ENCODE measurements around the gene CLOCK. TPM values are rescaled to one million over a fixed set of nuclear protein-coding genes. Genes with fewer than 3 reads are reported as not detected.
A peak's percentile ranks its signal among the peaks of the same experiment; 100 is the strongest.

CLOCK gene
- total and polyA plus RNA-seq, 2 of the 13 experiments (the other 11 are each of a cell fraction or from before 2014, with no cell fraction given): 8.8 to 13.5 TPM

GRCh38 chr4:55545641-55546505 is 836 bp downstream of the CLOCK start (continued):
- TF ChIP-seq ADNP (CRISPR knock-in tag; IDR thresholded peaks at IDR 0.05) (no peak), FOXK2 (IDR thresholded peaks at IDR 0.05) (no peak), ZNF431 (CRISPR knock-in tag; IDR thresholded peaks at IDR 0.05; ENCODE audit: borderline replicate concordance, low read depth) (0 out of 2 replicates have a peak, but pooled peaks have one; percentile 51), MIER2 (CRISPR knock-in tag; IDR thresholded peaks at IDR 0.05) (no peak), ZMYM4 (CRISPR knock-in tag; IDR thresholded peaks at IDR 0.05) (peak; percentile 88), TFAP4 (IDR thresholded peaks at IDR 0.05; ENCODE audit: borderline replicate concordance, low read depth) (peak; percentile 15; the same call in 1 of the 2 replicates), TARDBP (CRISPR knock-in tag; IDR thresholded peaks at IDR 0.05) (0 out of 2 replicates have a peak, but pooled peaks have one; percentile 44), ZBTB44 (CRISPR knock-in tag; IDR thresholded peaks at IDR 0.05) (no peak), PHF8 (CRISPR knock-in tag; IDR thresholded peaks at IDR 0.05) (peak; percentile 75), ZNF160 (CRISPR knock-in tag; IDR thresholded peaks at IDR 0.05) (peak; percentile 92), KDM5B (CRISPR knock-in tag; IDR thresholded peaks at IDR 0.05; ENCODE audit: borderline replicate concordance) (peak; percentile 90), ZNF775 (CRISPR knock-in tag; IDR thresholded peaks at IDR 0.05; ENCODE audit: borderline replicate concordance) (no peak), ZNF121 (CRISPR knock-in tag; IDR thresholded peaks at IDR 0.05) (peak; percentile 47; the same call in 1 of the 2 replicates), PHF20 (CRISPR knock-in tag; IDR thresholded peaks at IDR 0.05) (peak; percentile 71), ZFP41 (CRISPR knock-in tag; IDR thresholded peaks at IDR 0.05; ENCODE audit: borderline replicate concordance) (no peak), ZNF720 (CRISPR knock-in tag; IDR thresholded peaks at IDR 0.05) (no peak), KMT2B (CRISPR knock-in tag; IDR thresholded peaks at IDR 0.05) (peak; percentile 87), ZNF670 (CRISPR knock-in tag; IDR thresholded peaks at IDR 0.05; ENCODE audit: borderline replicate concordance) (no peak), TOE1 (CRISPR knock-in tag; IDR thresholded peaks at IDR 0.05) (peak; percentile 36; the same call in 1 of the 2 replicates), ZNF768 (CRISPR knock-in tag; IDR thresholded peaks at IDR 0.05) (peak; percentile 49; the same call in 1 of the 2 replicates), POLR2G (IDR thresholded peaks at IDR 0.05; ENCODE audit: low read depth, low read length) (0 out of 2 replicates have a peak, but pooled peaks have one; percentile 36), ASH2L (IDR thresholded peaks at IDR 0.05; ENCODE audit: insufficient read length, low read depth, low read length) (peak; percentile 82), NONO (IDR thresholded peaks at IDR 0.05) (no peak), NONO (CRISPR knock-in tag; conservative IDR thresholded peaks at IDR 0.05) (peak; percentile 81), NR2F1 (CRISPR knock-in tag; IDR thresholded peaks at IDR 0.05) (no peak), ZNF576 (CRISPR knock-in tag; IDR thresholded peaks at IDR 0.05) (no peak), CENPX (CRISPR knock-in tag; IDR thresholded peaks at IDR 0.05) (no peak)
